HEK293 (cell line): ENCODE measurements around the gene TEPSIN.
A peak's percentile ranks its signal among the peaks of the same experiment; 100 is the strongest.

Experiments used
- CTCF ChIA-PET: fragments of 350-600 bp; formaldehyde crosslinking; extraction: SDS; loops from one replicate; lab custom pipeline; 2021; ENCODE audit warnings: antibody characterized with exemption; lab: Yijun Ruan, JAX
- POLR2A ChIA-PET: fragments of 300-600 bp; formaldehyde crosslinking; extraction: SDS; loops from one replicate; lab custom pipeline; 2020; ENCODE audit warnings: antibody characterized with exemption, inconsistent platforms; lab: Yijun Ruan, JAX
- H3K27ac ChIP-seq: fragments of 200-500 bp; sonication (Bioruptor generic); 2 replicates; pipeline ENCODE4 v1.5.1; 2014; ENCODE audit warnings: low read depth, low read length, control low read depth, inconsistent platforms; ENCODE audit errors: extremely low read depth
- H3K36me3 ChIP-seq, 2 experiments: fragments of 200-500 bp in 1 of 2; sonication (Bioruptor generic) in 1 of 2; 1 replicate in 1 of 2; 2 replicates in 1 of 2; pipeline ENCODE4 v1.5.1; 2014 to 2017; ENCODE audit warnings: inconsistent platforms in 2 of 2, low read length in 2 of 2; ENCODE audit not compliant: control insufficient read depth in 2 of 2, insufficient read depth in 1 of 2
- H3K4me1 ChIP-seq: fragments of 200-500 bp; sonication (Bioruptor generic); 2 replicates; pipeline ENCODE4 v1.5.1; 2014; ENCODE audit warnings: mild to moderate bottlenecking, low read length, inconsistent platforms; ENCODE audit not compliant: control insufficient read depth, insufficient read depth
- H3K4me3 ChIP-seq: 2 replicates; pipeline ENCODE4 v1.5.1; 2011; ENCODE audit warnings: low read depth, mild to moderate bottlenecking, control low read depth, low read length, moderate library complexity
- H3K9me3 ChIP-seq: fragments of 200-500 bp; sonication (Bioruptor generic); 2 replicates; pipeline ENCODE4 v1.5.1; 2014; ENCODE audit warnings: low read depth, low read length, inconsistent platforms; ENCODE audit not compliant: control insufficient read depth, insufficient read depth
- GLIS2 ChIP-seq: fragments of 450-650 bp; formaldehyde crosslinking; IDR thresholded peaks from 2 replicates; pipeline ENCODE4 v1.5.1; 2016; ENCODE audit warnings: missing biosample characterization, missing genetic modification characterization
- MZF1 ChIP-seq: fragments of 450-650 bp; formaldehyde crosslinking; IDR thresholded peaks from 2 replicates; pipeline ENCODE4 v1.5.1; 2017; ENCODE audit warnings: missing biosample characterization, missing genetic modification characterization, borderline replicate concordance
- TRIM28 ChIP-seq: IDR thresholded peaks from 2 replicates; pipeline ENCODE4 v1.6.1; 2011; ENCODE audit warnings: low read length, control low read depth, borderline replicate concordance
- WT1 ChIP-seq: fragments of 450-650 bp; formaldehyde crosslinking; IDR thresholded peaks from 2 replicates; pipeline ENCODE4 v1.5.1; 2016; ENCODE audit warnings: missing biosample characterization, missing genetic modification characterization
- YY2 ChIP-seq: fragments of 450-650 bp; formaldehyde crosslinking; IDR thresholded peaks from 2 replicates; pipeline ENCODE4 v1.5.1; 2016; ENCODE audit warnings: missing biosample characterization, missing genetic modification characterization
- ZBTB20 ChIP-seq: fragments of 450-650 bp; formaldehyde crosslinking; IDR thresholded peaks from 2 replicates; pipeline ENCODE4 v1.5.1; 2016; ENCODE audit warnings: missing biosample characterization, missing genetic modification characterization
- ZFHX2 ChIP-seq: fragments of 450-650 bp; formaldehyde crosslinking; conservative IDR thresholded peaks from 2 replicates; pipeline ENCODE4 v1.5.1; 2016; ENCODE audit warnings: missing biosample characterization, missing genetic modification characterization
- ZNF2 ChIP-seq: fragments of 450-650 bp; formaldehyde crosslinking; IDR thresholded peaks from 2 replicates; pipeline ENCODE4 v1.5.1; 2016; ENCODE audit warnings: missing biosample characterization, missing genetic modification characterization
- ZNF202 ChIP-seq: fragments of 450-650 bp; formaldehyde crosslinking; IDR thresholded peaks from 2 replicates; pipeline ENCODE4 v1.5.1; 2016; ENCODE audit warnings: missing biosample characterization, missing genetic modification characterization, borderline replicate concordance
- ZNF324 ChIP-seq: fragments of 450-650 bp; formaldehyde crosslinking; IDR thresholded peaks from 2 replicates; pipeline ENCODE4 v1.5.1; 2016; ENCODE audit warnings: missing biosample characterization, missing genetic modification characterization
- ZNF354C ChIP-seq: fragments of 450-650 bp; formaldehyde crosslinking; IDR thresholded peaks from 2 replicates; pipeline ENCODE4 v1.5.1; 2016; ENCODE audit warnings: missing biosample characterization, missing genetic modification characterization, low read depth, borderline replicate concordance
- ZNF596 ChIP-seq: fragments of 450-650 bp; IDR thresholded peaks from 2 replicates; pipeline ENCODE4 v1.5.0; 2018; ENCODE audit warnings: missing biosample characterization, mild to moderate bottlenecking, missing genetic modification characterization, moderate library complexity
- ZNF629 ChIP-seq: fragments of 450-650 bp; formaldehyde crosslinking; IDR thresholded peaks from 2 replicates; pipeline ENCODE4 v1.5.1; 2017; ENCODE audit warnings: missing biosample characterization, missing genetic modification characterization
- ZNF664 ChIP-seq: fragments of 450-650 bp; formaldehyde crosslinking; IDR thresholded peaks from 2 replicates; pipeline ENCODE4 v1.5.1; 2016; ENCODE audit warnings: missing biosample characterization, missing genetic modification characterization
- ZNF747 ChIP-seq: fragments of 450-650 bp; formaldehyde crosslinking; IDR thresholded peaks from 2 replicates; pipeline ENCODE4 v1.5.1; 2016; ENCODE audit warnings: missing biosample characterization, missing genetic modification characterization
- ZNF837 ChIP-seq: fragments of 450-650 bp; formaldehyde crosslinking; IDR thresholded peaks from 2 replicates; pipeline ENCODE4 v1.5.1; 2016; ENCODE audit warnings: missing biosample characterization, missing genetic modification characterization
- TF ChIP-seq, protein P1 (sequence below): fragments of 450-650 bp; formaldehyde crosslinking; IDR thresholded peaks from 2 replicates; pipeline ENCODE4 v1.5.1; 2017; ENCODE audit warnings: missing biosample characterization, missing genetic modification characterization
- TF ChIP-seq, protein P2 (sequence below): fragments of 450-650 bp; formaldehyde crosslinking; conservative IDR thresholded peaks from 2 replicates; pipeline ENCODE4 v1.5.1; 2016; ENCODE audit warnings: low read depth, missing biosample characterization, missing genetic modification characterization

Gene TEPSIN

DNA sequence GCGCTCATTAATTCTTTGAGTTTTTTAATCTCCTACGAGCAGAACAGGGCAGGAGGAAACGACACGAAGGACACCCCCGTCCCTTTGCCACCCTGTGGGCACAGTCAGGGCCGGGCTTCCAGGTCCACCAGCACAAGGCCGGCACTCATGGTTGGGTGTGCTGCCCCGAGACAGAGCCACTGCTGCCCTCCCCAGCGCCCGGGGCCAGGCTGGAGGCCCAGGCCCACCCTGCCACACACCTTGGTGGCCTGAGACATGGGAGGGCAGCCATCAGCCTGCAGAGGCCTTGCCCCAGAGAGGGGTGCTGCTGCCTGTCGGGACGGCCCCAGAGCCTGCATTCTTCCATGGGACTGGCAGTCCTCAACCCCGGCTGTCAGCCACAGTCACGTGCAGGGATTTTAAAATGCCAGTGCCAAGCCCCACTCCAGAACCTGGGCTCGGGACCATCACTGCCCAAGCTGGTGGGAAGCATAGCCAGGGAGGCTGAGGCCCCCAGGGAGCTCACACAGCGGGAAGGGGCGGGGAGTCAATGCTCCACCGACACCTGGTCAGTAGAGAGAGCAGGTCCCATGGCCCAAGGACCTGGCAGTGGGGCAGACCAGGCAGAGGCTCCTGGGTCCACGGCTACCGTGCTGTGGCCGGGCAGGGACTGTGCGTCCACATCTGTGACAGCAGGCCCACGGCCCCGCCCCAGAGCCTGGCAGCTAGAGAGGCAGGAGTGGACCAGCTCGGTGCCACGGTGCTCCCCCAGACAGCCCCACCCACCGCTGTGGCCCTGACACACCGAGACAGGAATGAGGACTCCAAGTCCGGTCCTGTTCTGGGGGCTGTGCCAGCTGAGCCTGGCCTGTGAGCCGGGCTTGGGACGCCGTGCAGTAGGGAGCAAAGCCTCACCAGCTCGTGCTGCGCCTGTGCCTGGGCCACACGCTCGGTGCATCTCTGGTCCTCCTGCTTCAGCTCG is 43.6 kb downstream of the TEPSIN start (continued):
- no peak for TF ChIP-seq ZNF324 (tag by site-specific recombination)
- no peak for TF ChIP-seq ZNF664 (tag by site-specific recombination)
- TF ChIP-seq ZNF354C (tag by site-specific recombination), result no peak
- no peak for TF ChIP-seq GLIS2 (tag by site-specific recombination)
- no peak for TF ChIP-seq ZNF2 (tag by site-specific recombination)
- no peak for TF ChIP-seq MZF1 (tag by site-specific recombination)
- TF ChIP-seq ZNF202 (tag by site-specific recombination), result no peak
- TF ChIP-seq, protein P1, sequence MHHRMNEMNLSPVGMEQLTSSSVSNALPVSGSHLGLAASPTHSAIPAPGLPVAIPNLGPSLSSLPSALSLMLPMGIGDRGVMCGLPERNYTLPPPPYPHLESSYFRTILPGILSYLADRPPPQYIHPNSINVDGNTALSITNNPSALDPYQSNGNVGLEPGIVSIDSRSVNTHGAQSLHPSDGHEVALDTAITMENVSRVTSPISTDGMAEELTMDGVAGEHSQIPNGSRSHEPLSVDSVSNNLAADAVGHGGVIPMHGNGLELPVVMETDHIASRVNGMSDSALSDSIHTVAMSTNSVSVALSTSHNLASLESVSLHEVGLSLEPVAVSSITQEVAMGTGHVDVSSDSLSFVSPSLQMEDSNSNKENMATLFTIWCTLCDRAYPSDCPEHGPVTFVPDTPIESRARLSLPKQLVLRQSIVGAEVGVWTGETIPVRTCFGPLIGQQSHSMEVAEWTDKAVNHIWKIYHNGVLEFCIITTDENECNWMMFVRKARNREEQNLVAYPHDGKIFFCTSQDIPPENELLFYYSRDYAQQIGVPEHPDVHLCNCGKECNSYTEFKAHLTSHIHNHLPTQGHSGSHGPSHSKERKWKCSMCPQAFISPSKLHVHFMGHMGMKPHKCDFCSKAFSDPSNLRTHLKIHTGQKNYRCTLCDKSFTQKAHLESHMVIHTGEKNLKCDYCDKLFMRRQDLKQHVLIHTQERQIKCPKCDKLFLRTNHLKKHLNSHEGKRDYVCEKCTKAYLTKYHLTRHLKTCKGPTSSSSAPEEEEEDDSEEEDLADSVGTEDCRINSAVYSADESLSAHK (tag by site-specific recombination), result no peak
- no peak for TF ChIP-seq ZNF837 (tag by site-specific recombination)
- TF ChIP-seq WT1 (tag by site-specific recombination), result no peak
- TF ChIP-seq ZNF629, result no peak
- no peak for TF ChIP-seq TRIM28

DNA sequence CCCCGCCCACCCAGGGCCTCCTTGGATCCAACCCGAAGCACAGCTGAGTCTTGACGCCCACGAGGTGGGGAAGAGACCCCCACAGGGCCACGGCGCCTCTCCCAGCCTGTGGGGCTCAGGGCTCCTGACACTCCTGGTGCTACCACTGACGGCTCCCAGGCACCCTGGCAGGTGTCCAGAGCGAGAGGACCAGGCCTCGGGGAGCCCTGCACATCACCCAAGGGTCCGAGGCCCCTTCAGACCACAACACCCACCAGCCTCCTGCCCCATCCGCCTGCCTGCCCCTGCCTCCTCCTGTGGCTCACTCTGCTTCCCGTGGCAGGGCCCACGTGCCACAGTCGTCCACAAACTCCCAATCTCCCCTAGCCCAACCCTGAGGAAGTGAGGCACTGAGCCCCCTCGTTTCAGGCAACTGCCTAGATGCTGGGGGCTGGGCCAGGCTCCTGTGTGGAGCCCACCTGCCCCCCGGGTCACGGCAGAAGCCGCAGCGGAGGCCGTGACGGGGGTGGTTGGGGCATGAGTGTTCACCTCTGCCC is 44.6 kb downstream of the TEPSIN start:
- H3K4me3 ChIP-seq, result no peak overlapping the region
- no peaks in the 10 kb centered on the region for H3K9me3 ChIP-seq
- H3K4me1 ChIP-seq, result no peaks in the 10 kb centered on the region
- ChIA-PET POLR2A (no interaction called here), CTCF (interaction anchor here (1.2 kb wide), 1 partner anchor 21 kb away, joined by 5 read pairs; no protein-coding TSS in a partner anchor)
- H3K27ac ChIP-seq, result no peak overlapping the region
- 0 out of 2 replicates have a peak, but pooled peaks have one; percentile 7 for TF ChIP-seq ZFHX2 (tag by site-specific recombination)
- no peak for TF ChIP-seq ZNF747 (tag by site-specific recombination)
- TF ChIP-seq YY2 (tag by site-specific recombination), result no peak
- no peak for TF ChIP-seq ZBTB20 (tag by site-specific recombination)
- TF ChIP-seq, protein P2, sequence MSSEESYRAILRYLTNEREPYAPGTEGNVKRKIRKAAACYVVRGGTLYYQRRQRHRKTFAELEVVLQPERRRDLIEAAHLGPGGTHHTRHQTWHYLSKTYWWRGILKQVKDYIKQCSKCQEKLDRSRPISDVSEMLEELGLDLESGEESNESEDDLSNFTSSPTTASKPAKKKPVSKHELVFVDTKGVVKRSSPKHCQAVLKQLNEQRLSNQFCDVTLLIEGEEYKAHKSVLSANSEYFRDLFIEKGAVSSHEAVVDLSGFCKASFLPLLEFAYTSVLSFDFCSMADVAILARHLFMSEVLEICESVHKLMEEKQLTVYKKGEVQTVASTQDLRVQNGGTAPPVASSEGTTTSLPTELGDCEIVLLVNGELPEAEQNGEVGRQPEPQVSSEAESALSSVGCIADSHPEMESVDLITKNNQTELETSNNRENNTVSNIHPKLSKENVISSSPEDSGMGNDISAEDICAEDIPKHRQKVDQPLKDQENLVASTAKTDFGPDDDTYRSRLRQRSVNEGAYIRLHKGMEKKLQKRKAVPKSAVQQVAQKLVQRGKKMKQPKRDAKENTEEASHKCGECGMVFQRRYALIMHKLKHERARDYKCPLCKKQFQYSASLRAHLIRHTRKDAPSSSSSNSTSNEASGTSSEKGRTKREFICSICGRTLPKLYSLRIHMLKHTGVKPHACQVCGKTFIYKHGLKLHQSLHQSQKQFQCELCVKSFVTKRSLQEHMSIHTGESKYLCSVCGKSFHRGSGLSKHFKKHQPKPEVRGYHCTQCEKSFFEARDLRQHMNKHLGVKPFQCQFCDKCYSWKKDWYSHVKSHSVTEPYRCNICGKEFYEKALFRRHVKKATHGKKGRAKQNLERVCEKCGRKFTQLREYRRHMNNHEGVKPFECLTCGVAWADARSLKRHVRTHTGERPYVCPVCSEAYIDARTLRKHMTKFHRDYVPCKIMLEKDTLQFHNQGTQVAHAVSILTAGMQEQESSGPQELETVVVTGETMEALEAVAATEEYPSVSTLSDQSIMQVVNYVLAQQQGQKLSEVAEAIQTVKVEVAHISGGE, result no peak
- no peak for TF ChIP-seq ZNF596 (tag by site-specific recombination)
- TF ChIP-seq, all 188 proteins: peak for 1
- H3K36me3 ChIP-seq, result peaks cover 0 to 90% of the 10 kb centered on the region in 2 experiments; a peak in 1 of 3 replicates
